ENCODE measurements around the gene WWC2.
A peak's percentile ranks its signal among the peaks of the same experiment; 100 is the strongest.
"Not testable (repeated sequence)": the region's sequence is repeated elsewhere in the genome, so short reads cannot be mapped to it uniquely, and the experiment has no call there.

Gene WWC2

GRCh38 chr4:183101956-183102480 lies 3.0 kb downstream of the WWC2 start:
- DNase-seq: no peak

GRCh38 chr4:183105092-183105491 lies 6.0 kb downstream of the WWC2 start:
- no peak for DNase-seq

GRCh38 chr4:183106839-183107238 lies 7.8 kb downstream of the WWC2 start:
- DNase-seq: no peak

GRCh38 chr4:183107891-183108459 lies 8.9 kb downstream of the WWC2 start:
- DNase-seq: no peak

GRCh38 chr4:183110244-183110643 lies 11.2 kb downstream of the WWC2 start:
- DNase-seq: no peak

GRCh38 chr4:183111452-183111885 lies 12.4 kb downstream of the WWC2 start:
- DNase-seq: no peak

- DNase-seq: no peak
These were observed 19.1 kb downstream of the WWC2 start for GRCh38 chr4:183118141-183118540.

- DNase-seq: no peak
These were observed 19.5 kb downstream of the WWC2 start for GRCh38 chr4:183118585-183118984.

- DNase-seq: not testable (repeated sequence)
These were observed 22.6 kb downstream of the WWC2 start for GRCh38 chr4:183121660-183122059.

GRCh38 chr4:183124228-183124627 lies 25.2 kb downstream of the WWC2 start:
- no peak for DNase-seq

GRCh38 chr4:183124865-183125264 lies 25.8 kb downstream of the WWC2 start:
- DNase-seq: no peak

GRCh38 chr4:183129125-183129524 lies 30.1 kb downstream of the WWC2 start:
- no peak for DNase-seq

- DNase-seq: no peak
These were observed 30.6 kb downstream of the WWC2 start for GRCh38 chr4:183129675-183130074.

- DNase-seq: no peak
These were observed 31.5 kb downstream of the WWC2 start for GRCh38 chr4:183130328-183131155.

GRCh38 chr4:183132081-183132480 lies 33.0 kb downstream of the WWC2 start:
- no peak for DNase-seq

- no peak for DNase-seq
These were observed 33.8 kb downstream of the WWC2 start for GRCh38 chr4:183132865-183133264.

- no peak for DNase-seq
These were observed 37.8 kb downstream of the WWC2 start for GRCh38 chr4:183136855-183137254.

- DNase-seq: no peak
These were observed 40.1 kb downstream of the WWC2 start for GRCh38 chr4:183139058-183139750.

- no peak for DNase-seq
These were observed 41.0 kb downstream of the WWC2 start for GRCh38 chr4:183139972-183140570.

GRCh38 chr4:183140911-183141320 lies 41.9 kb downstream of the WWC2 start:
- no peak for DNase-seq

- DNase-seq: no peak
These were observed 42.9 kb downstream of the WWC2 start for GRCh38 chr4:183141997-183142396.

- DNase-seq: peak; percentile 78
These were observed 43.8 kb downstream of the WWC2 start for GRCh38 chr4:183142571-183143550.
